HL-60 (cell line): Measurements from ENCODE around the gene LGALS9C.
"Not testable (repeated sequence)": the region's sequence is repeated elsewhere in the genome, so short reads cannot be mapped to it uniquely, and the experiment has no call there.

Experiments used
- GABPA ChIP-seq: IDR thresholded peaks from 2 replicates; pipeline ENCODE4 v1.6.1; 2012; ENCODE audit warnings: low read depth
- POLR2AphosphoS5 ChIP-seq: IDR thresholded peaks from 2 replicates; pipeline ENCODE4 v1.6.1; 2012; ENCODE audit warnings: low read depth
- TF ChIP-seq, protein P1 (sequence below): IDR thresholded peaks from one replicate; pipeline ENCODE4 v1.5.1; 2011; ENCODE audit warnings: low read length, control low read depth, inconsistent platforms; ENCODE audit not compliant: insufficient read depth
- TF ChIP-seq, protein P2 (sequence below): IDR thresholded peaks from 2 replicates; pipeline ENCODE4 v1.6.1; 2012; ENCODE audit warnings: low read depth; ENCODE audit not compliant: insufficient replicate concordance

DNA sequence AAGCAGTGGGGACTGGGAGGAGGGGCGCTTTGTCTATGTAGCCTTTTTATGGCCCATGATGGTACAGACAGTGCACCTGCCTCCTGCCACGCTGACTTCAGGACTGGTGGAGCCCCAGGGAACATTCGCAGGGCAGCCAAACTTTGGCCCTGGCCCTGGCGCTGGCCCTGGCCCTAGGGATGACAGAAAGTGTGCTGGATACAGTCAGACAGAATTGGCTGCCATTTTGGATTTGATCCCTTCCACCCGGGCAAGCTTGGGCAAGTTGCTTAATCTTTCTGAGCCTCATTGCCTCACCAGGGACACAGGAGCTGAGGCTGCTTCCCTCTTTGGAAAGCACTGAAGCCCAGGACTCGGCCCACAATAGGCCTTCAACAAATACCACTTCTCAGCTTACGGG, 13.4 kb downstream of the LGALS9C start:
- TF ChIP-seq GABPA, POLR2AphosphoS5: not testable (repeated sequence)
- TF ChIP-seq, protein P1, sequence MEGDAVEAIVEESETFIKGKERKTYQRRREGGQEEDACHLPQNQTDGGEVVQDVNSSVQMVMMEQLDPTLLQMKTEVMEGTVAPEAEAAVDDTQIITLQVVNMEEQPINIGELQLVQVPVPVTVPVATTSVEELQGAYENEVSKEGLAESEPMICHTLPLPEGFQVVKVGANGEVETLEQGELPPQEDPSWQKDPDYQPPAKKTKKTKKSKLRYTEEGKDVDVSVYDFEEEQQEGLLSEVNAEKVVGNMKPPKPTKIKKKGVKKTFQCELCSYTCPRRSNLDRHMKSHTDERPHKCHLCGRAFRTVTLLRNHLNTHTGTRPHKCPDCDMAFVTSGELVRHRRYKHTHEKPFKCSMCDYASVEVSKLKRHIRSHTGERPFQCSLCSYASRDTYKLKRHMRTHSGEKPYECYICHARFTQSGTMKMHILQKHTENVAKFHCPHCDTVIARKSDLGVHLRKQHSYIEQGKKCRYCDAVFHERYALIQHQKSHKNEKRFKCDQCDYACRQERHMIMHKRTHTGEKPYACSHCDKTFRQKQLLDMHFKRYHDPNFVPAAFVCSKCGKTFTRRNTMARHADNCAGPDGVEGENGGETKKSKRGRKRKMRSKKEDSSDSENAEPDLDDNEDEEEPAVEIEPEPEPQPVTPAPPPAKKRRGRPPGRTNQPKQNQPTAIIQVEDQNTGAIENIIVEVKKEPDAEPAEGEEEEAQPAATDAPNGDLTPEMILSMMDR: not testable (repeated sequence)
- TF ChIP-seq, protein P2, sequence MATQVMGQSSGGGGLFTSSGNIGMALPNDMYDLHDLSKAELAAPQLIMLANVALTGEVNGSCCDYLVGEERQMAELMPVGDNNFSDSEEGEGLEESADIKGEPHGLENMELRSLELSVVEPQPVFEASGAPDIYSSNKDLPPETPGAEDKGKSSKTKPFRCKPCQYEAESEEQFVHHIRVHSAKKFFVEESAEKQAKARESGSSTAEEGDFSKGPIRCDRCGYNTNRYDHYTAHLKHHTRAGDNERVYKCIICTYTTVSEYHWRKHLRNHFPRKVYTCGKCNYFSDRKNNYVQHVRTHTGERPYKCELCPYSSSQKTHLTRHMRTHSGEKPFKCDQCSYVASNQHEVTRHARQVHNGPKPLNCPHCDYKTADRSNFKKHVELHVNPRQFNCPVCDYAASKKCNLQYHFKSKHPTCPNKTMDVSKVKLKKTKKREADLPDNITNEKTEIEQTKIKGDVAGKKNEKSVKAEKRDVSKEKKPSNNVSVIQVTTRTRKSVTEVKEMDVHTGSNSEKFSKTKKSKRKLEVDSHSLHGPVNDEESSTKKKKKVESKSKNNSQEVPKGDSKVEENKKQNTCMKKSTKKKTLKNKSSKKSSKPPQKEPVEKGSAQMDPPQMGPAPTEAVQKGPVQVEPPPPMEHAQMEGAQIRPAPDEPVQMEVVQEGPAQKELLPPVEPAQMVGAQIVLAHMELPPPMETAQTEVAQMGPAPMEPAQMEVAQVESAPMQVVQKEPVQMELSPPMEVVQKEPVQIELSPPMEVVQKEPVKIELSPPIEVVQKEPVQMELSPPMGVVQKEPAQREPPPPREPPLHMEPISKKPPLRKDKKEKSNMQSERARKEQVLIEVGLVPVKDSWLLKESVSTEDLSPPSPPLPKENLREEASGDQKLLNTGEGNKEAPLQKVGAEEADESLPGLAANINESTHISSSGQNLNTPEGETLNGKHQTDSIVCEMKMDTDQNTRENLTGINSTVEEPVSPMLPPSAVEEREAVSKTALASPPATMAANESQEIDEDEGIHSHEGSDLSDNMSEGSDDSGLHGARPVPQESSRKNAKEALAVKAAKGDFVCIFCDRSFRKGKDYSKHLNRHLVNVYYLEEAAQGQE: not testable (repeated sequence)
